ENCODE results near the gene ISM1.

The ISM1 gene

DNA sequence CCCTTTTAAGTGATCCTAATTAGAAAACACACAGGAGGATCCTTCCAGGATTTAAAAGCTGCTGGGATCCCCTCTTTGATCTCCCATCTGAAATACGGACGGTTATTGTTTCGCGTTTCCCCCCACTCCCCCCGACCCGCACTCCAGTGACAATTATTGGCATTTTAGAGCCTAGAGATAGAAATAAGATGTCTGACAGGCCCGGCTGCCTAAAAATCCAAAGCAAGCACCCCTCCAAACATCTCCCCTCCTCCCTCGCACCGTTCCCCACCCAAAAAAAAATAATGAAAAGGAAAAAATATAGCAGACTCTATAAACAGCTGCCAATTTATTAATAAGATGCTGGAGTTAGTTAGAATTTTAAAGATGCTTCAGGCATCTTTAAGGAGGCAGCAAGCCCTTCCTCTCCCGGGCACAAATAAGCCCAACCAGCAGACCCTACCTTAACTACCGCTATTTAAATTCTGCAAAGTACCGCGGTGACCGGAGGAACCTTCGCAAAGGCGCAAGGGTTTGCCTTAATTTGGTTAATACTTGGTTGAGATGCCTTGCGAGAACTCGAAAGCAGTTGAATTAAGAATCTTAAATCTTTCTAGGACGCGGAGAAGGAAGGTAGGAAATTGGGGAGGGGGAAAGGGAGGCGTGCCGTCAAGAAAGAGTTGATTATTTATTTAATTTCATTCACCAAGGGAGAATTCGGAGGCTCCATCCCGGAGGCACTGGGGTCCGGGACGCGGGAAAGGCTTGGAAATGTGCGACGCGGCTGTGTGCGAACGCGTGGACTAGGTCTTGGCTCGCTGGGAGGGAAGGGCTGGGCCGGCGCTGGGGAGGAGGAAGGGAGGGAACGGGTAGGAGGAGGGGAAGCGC, 1.5 kb upstream of the ISM1 start:
- TF ChIP-seq TAF1 (IDR thresholded peaks at IDR 0.05; ENCODE audit: low read depth), result no peak
- no peak for TF ChIP-seq REST (IDR thresholded peaks at IDR 0.05; ENCODE audit: low read depth)
- no peak for TF ChIP-seq ZBTB7A (IDR thresholded peaks at IDR 0.05; ENCODE audit: low read depth)
- no peak for TF ChIP-seq EGR1 (IDR thresholded peaks at IDR 0.05)
- TF ChIP-seq FOXM1 (IDR thresholded peaks at IDR 0.05; ENCODE audit: borderline replicate concordance, low read depth), result no peak
- TF ChIP-seq RAD21 (IDR thresholded peaks at IDR 0.05; ENCODE audit: low read depth), result no peak
- no peak for TF ChIP-seq CREB1 (IDR thresholded peaks at IDR 0.05; ENCODE audit: low read depth)
- no peak for TF ChIP-seq TEAD4 (IDR thresholded peaks at IDR 0.05)
- TF ChIP-seq YY1 (IDR thresholded peaks at IDR 0.05; ENCODE audit: low read depth), result no peak
- TF ChIP-seq NFIC (IDR thresholded peaks at IDR 0.05), result no peak
- TF ChIP-seq TCF12 (IDR thresholded peaks at IDR 0.05; ENCODE audit: low read depth), result no peak
- TF ChIP-seq MAX (IDR thresholded peaks at IDR 0.05), result no peak
- TF ChIP-seq USF1 (IDR thresholded peaks at IDR 0.05), result no peak
- TF ChIP-seq EP300 (IDR thresholded peaks at IDR 0.05; ENCODE audit: borderline replicate concordance), result no peak
- TF ChIP-seq CEBPB (IDR thresholded peaks at IDR 0.05), result no peak

DNA sequence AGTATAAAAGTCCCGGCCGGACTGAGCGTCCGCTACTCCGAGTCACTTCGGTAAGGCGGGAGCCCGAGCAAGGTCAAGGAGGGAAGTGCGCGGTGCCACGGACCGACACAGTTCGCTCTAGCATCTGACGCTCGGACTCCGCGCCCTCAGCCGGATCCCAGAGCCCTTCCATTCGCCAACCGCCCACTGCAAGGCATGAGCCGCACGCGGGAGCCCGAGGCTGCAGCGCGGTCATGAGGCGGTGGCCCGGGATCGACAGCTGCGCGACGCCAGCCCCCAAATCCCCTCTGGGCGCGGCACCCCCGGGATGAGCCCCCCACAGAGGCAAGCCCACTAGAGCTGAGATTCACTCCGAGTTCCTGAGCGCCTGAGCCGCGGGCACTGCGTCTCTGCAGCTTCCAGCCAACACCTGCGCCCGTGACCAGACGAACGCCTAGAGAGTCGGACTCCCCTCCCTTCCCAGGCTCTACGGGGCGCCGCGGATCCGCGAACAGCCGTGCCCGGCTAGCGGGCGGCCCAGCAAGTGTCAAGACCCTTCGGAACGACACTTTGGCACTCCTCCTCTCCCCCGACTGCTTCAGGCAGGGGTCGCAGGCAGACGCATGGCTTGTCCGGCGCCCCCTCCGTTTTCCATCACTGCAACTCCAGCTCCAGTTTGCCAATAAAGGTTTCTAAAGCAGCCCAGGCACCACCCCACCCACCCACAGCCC, 725 bp upstream of the ISM1 start:
- TF ChIP-seq USF1 (IDR thresholded peaks at IDR 0.05) (no peak), TEAD4 (IDR thresholded peaks at IDR 0.05) (no peak), MAX (IDR thresholded peaks at IDR 0.05) (peak; percentile 94), ZBTB7A (IDR thresholded peaks at IDR 0.05; ENCODE audit: low read depth) (peak; percentile 26; the same call in 1 of the 2 replicates), NFIC (IDR thresholded peaks at IDR 0.05) (no peak), CREB1 (IDR thresholded peaks at IDR 0.05; ENCODE audit: low read depth) (no peak), YY1 (IDR thresholded peaks at IDR 0.05; ENCODE audit: low read depth) (no peak), FOXM1 (IDR thresholded peaks at IDR 0.05; ENCODE audit: borderline replicate concordance, low read depth) (no peak), CEBPB (IDR thresholded peaks at IDR 0.05) (no peak), EP300 (IDR thresholded peaks at IDR 0.05; ENCODE audit: borderline replicate concordance) (no peak), TCF12 (IDR thresholded peaks at IDR 0.05; ENCODE audit: low read depth) (no peak), REST (IDR thresholded peaks at IDR 0.05; ENCODE audit: low read depth) (no peak)

DNA sequence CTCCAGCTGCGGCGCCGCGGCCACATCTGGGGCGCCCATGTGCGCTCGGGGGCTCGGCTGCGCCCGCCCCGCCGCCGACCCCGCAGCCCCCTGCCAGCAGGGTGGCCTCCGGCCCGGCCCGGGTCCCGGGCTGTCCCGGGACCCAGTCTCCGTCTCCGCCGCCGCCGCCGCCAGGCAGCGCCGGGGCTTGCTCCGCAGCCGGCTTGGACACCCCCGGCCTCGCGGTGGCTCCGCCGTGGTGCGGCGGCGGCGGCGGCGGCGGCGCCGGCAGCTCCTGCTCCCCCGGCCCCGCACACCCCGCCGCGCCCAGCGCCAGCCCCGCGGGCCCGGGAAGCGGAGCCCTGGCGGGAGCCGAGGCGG, 219 bp downstream of the ISM1 start:
- TF ChIP-seq EP300 (IDR thresholded peaks at IDR 0.05; ENCODE audit: borderline replicate concordance), result no peak
- TF ChIP-seq MAX (IDR thresholded peaks at IDR 0.05), result no peak
- no peak for TF ChIP-seq USF1 (IDR thresholded peaks at IDR 0.05)
- TF ChIP-seq TAF1 (IDR thresholded peaks at IDR 0.05; ENCODE audit: low read depth), result no peak
- no peak for TF ChIP-seq YY1 (IDR thresholded peaks at IDR 0.05; ENCODE audit: low read depth)
- TF ChIP-seq RAD21 (IDR thresholded peaks at IDR 0.05; ENCODE audit: low read depth), result no peak
- TF ChIP-seq CEBPB (IDR thresholded peaks at IDR 0.05), result no peak
- no peak for TF ChIP-seq NFIC (IDR thresholded peaks at IDR 0.05)
- TF ChIP-seq FOXM1 (IDR thresholded peaks at IDR 0.05; ENCODE audit: borderline replicate concordance, low read depth), result no peak
- TF ChIP-seq CREB1 (IDR thresholded peaks at IDR 0.05; ENCODE audit: low read depth), result no peak
- TF ChIP-seq ZBTB7A (IDR thresholded peaks at IDR 0.05; ENCODE audit: low read depth), result no peak
- TF ChIP-seq TCF12 (IDR thresholded peaks at IDR 0.05; ENCODE audit: low read depth), result no peak
- TF ChIP-seq TEAD4 (IDR thresholded peaks at IDR 0.05), result no peak
- TF ChIP-seq EGR1 (IDR thresholded peaks at IDR 0.05), result no peak
- no peak for TF ChIP-seq REST (IDR thresholded peaks at IDR 0.05; ENCODE audit: low read depth)
